Thyroid gland (tissue), 4 donors: ENCODE measurements around the gene ADAMTS2.

Experiments
- POLR2A ChIP-seq, 2 donors: fragments of 450-650 bp; IDR thresholded peaks; one replicate each; pipeline ENCODE4 v1.6.1; 2017; ENCODE audit warnings: antibody characterized with exemption in 2 of 2, mild to moderate bottlenecking in 2 of 2, moderate library complexity in 1 of 2
- TF ChIP-seq, protein P1 (sequence below), 6 experiments: fragments of 200-600 bp in 3 of 6; fragments of 450-650 bp in 3 of 6; sonication (generic) in 3 of 6; IDR thresholded peaks; one replicate each; pipeline ENCODE4 v1.5.1; 2016 to 2019; ENCODE audit warnings: antibody characterized with exemption in 6 of 6, mild to moderate bottlenecking in 2 of 6, inconsistent platforms in 1 of 6, moderate library complexity in 1 of 6

- TF ChIP-seq, protein P1, sequence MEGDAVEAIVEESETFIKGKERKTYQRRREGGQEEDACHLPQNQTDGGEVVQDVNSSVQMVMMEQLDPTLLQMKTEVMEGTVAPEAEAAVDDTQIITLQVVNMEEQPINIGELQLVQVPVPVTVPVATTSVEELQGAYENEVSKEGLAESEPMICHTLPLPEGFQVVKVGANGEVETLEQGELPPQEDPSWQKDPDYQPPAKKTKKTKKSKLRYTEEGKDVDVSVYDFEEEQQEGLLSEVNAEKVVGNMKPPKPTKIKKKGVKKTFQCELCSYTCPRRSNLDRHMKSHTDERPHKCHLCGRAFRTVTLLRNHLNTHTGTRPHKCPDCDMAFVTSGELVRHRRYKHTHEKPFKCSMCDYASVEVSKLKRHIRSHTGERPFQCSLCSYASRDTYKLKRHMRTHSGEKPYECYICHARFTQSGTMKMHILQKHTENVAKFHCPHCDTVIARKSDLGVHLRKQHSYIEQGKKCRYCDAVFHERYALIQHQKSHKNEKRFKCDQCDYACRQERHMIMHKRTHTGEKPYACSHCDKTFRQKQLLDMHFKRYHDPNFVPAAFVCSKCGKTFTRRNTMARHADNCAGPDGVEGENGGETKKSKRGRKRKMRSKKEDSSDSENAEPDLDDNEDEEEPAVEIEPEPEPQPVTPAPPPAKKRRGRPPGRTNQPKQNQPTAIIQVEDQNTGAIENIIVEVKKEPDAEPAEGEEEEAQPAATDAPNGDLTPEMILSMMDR (IDR thresholded peaks at IDR 0.05) = no peak
- TF ChIP-seq POLR2A (IDR thresholded peaks at IDR 0.05) = no peak
Measured at GRCh38 chr5:179232091-179232735, 113.0 kb downstream of the ADAMTS2 start.
